GM23248 (cell line): ENCODE data around the gene SOX5.

ENCODE experiments used
- EZH2 ChIP-seq: fragments of 200-600 bp; sonication (generic); IDR thresholded peaks from 2 replicates; pipeline ENCODE4 v1.6.1; 2018; ENCODE audit warnings: antibody characterized with exemption, mild to moderate bottlenecking; ENCODE audit not compliant: insufficient read depth, poor library complexity, severe bottlenecking
- EZH2phosphoT487 ChIP-seq: fragments of 200-600 bp; sonication (generic); IDR thresholded peaks from 2 replicates; pipeline ENCODE4 v1.6.1; 2018; ENCODE audit warnings: antibody characterized with exemption, moderate library complexity, mild to moderate bottlenecking, low read depth; ENCODE audit not compliant: insufficient read depth

DNA sequence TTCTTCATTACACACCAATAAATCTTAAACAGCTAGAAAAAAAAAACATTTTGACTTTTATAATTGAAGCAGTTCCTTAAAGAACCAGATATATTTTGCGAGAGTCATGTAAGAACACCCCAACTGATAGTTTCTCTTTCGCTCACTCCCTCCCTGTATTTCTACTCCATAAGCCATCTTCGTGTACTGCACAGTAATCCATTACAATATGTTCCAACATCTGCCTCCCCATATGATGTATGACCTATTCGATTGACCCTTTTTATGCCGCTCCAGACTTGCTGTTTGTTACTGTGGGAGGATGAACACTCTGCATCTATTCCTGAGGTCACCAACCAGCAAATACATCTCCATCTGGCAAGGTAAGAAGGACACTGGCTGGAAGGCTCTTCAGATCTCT is 331.7 kb downstream of the SOX5 start:
- TF ChIP-seq EZH2 = no peak
- no peak for TF ChIP-seq EZH2phosphoT487
